Measurements from ENCODE around the gene DENND1C. TPM values are rescaled to one million over a fixed set of nuclear protein-coding genes. Genes with fewer than 3 reads are reported as not detected.

The DENND1C gene
- polyA plus RNA-seq, 1 donor from 2014 or later = 0.17 TPM

- H4K20me1 ChIP-seq (ENCODE audit: insufficient read depth) = no peaks in the 10 kb centered on the region
- H3K9ac ChIP-seq (ENCODE audit: low read length) = no peak overlapping the region
- H3K9me3 ChIP-seq (ENCODE audit: low read length) = no peaks in the 10 kb centered on the region
- no peak overlapping the region for H2AFZ ChIP-seq (ENCODE audit: low read depth, low read length)
- H3K27ac ChIP-seq (ENCODE audit: low read length) = no peak overlapping the region
- no peaks in the 10 kb centered on the region for H3K9me2 ChIP-seq (ENCODE audit: insufficient read depth, low read length)
- no peak for TF ChIP-seq MXI1 (conservative IDR thresholded peaks at IDR 0.05; ENCODE audit: poor library complexity, severe bottlenecking)
- TF ChIP-seq TAF1 (IDR thresholded peaks at IDR 0.05; ENCODE audit: low read depth) = no peak
- no peak for TF ChIP-seq CTCF (IDR thresholded peaks at IDR 0.05; ENCODE audit: poor library complexity, severe bottlenecking)
- H3K36me3 ChIP-seq (ENCODE audit: insufficient read depth, low read length) = no peaks in the 10 kb centered on the region
- no peak overlapping the region for H3K4me2 ChIP-seq (ENCODE audit: low read length)
- H3F3A ChIP-seq (ENCODE audit: insufficient read depth, low read length, poor library complexity, severe bottlenecking) = no peaks in the 10 kb centered on the region
- peaks cover 33% of the 10 kb centered on the region for H3K27me3 ChIP-seq (ENCODE audit: insufficient read depth, low read depth, low read length)
- H3K4me3 ChIP-seq (ENCODE audit: low read length) = no peak overlapping the region
- H3K79me2 ChIP-seq (replicated peaks; ENCODE audit: insufficient read depth, low read length) = no peaks in the 10 kb centered on the region
Observed at GRCh38 chr19:6529351-6529750, 47.8 kb upstream of the DENND1C start.

GRCh38 chr19:6528544-6529121 lies 47.0 kb upstream of the DENND1C start:
- H3K9me2 ChIP-seq (ENCODE audit: insufficient read depth, low read length) = no peaks in the 10 kb centered on the region
- H3K79me2 ChIP-seq (replicated peaks; ENCODE audit: insufficient read depth, low read length) = no peaks in the 10 kb centered on the region
- no peaks in the 10 kb centered on the region for H3F3A ChIP-seq (ENCODE audit: insufficient read depth, low read length, poor library complexity, severe bottlenecking)
- no peak overlapping the region for H3K27ac ChIP-seq (ENCODE audit: low read length)
- H3K36me3 ChIP-seq (ENCODE audit: insufficient read depth, low read length) = no peaks in the 10 kb centered on the region
- no peak overlapping the region for H3K9ac ChIP-seq (ENCODE audit: low read length)
- TF ChIP-seq POLR2AphosphoS5 (IDR thresholded peaks at IDR 0.05) = no peak
- TF ChIP-seq EZH2 (IDR thresholded peaks at IDR 0.05; ENCODE audit: borderline replicate concordance, insufficient read depth, low read length, poor library complexity, severe bottlenecking) = no peak
- no peak overlapping the region for H2AFZ ChIP-seq (ENCODE audit: low read depth, low read length)
- H4K20me1 ChIP-seq (ENCODE audit: insufficient read depth) = no peaks in the 10 kb centered on the region
- no peak overlapping the region for H3K4me2 ChIP-seq (ENCODE audit: low read length)
- H3K9me3 ChIP-seq (ENCODE audit: low read length) = no peaks in the 10 kb centered on the region
- peaks cover 28% of the 10 kb centered on the region for H3K27me3 ChIP-seq (ENCODE audit: insufficient read depth, low read depth, low read length)
- H3K4me3 ChIP-seq (ENCODE audit: low read length) = no peak overlapping the region

GRCh38 chr19:6527893-6528543 lies 46.4 kb upstream of the DENND1C start:
- no peak for TF ChIP-seq RAD21 (conservative IDR thresholded peaks at IDR 0.05)
- TF ChIP-seq EZH2 (IDR thresholded peaks at IDR 0.05; ENCODE audit: borderline replicate concordance, insufficient read depth, low read length, poor library complexity, severe bottlenecking) = no peak
- TF ChIP-seq EP300 (conservative IDR thresholded peaks at IDR 0.05; ENCODE audit: poor library complexity, severe bottlenecking) = no peak
- no peak for TF ChIP-seq REST (IDR thresholded peaks at IDR 0.05; ENCODE audit: borderline replicate concordance)
- TF ChIP-seq TAF1 (IDR thresholded peaks at IDR 0.05; ENCODE audit: low read depth) = no peak
- TF ChIP-seq SMC3 (conservative IDR thresholded peaks at IDR 0.05; ENCODE audit: poor library complexity) = no peak
- TF ChIP-seq MXI1 (conservative IDR thresholded peaks at IDR 0.05; ENCODE audit: poor library complexity, severe bottlenecking) = no peak
- no peak for TF ChIP-seq POLR2AphosphoS5 (IDR thresholded peaks at IDR 0.05)
- no peak for TF ChIP-seq CTCF (IDR thresholded peaks at IDR 0.05; ENCODE audit: poor library complexity, severe bottlenecking)
- no peaks in the 10 kb centered on the region for H4K20me1 ChIP-seq (ENCODE audit: insufficient read depth)
- no peak overlapping the region for H3K4me3 ChIP-seq (ENCODE audit: low read length)
- H3K79me2 ChIP-seq (replicated peaks; ENCODE audit: insufficient read depth, low read length) = no peaks in the 10 kb centered on the region
- H3K9me2 ChIP-seq (ENCODE audit: insufficient read depth, low read length) = no peaks in the 10 kb centered on the region
- H3K36me3 ChIP-seq (ENCODE audit: insufficient read depth, low read length) = no peaks in the 10 kb centered on the region
- H3K27me3 ChIP-seq (ENCODE audit: insufficient read depth, low read depth, low read length) = peaks cover 26% of the 10 kb centered on the region
- H2AFZ ChIP-seq (ENCODE audit: low read depth, low read length) = no peak overlapping the region
- H3K4me2 ChIP-seq (ENCODE audit: low read length) = no peak overlapping the region
- H3K9ac ChIP-seq (ENCODE audit: low read length) = no peak overlapping the region
- H3K27ac ChIP-seq (ENCODE audit: low read length) = no peak overlapping the region
- H3K9me3 ChIP-seq (ENCODE audit: low read length) = no peaks in the 10 kb centered on the region
- H3F3A ChIP-seq (ENCODE audit: insufficient read depth, low read length, poor library complexity, severe bottlenecking) = no peaks in the 10 kb centered on the region
